Upper lobe of left lung (tissue), 6 donors: ENCODE data around the gene MAJIN. TPM values are rescaled to one million over a fixed set of nuclear protein-coding genes. Genes with fewer than 3 reads are reported as not detected.

Experiments
- ATAC-seq, 2 donors: fragments of 200-7000 bp; cut with Tn5 transposase; one replicate each; pipeline ENCODE4 v1.9.1; 2022; ENCODE audit warnings: mild to moderate bottlenecking in 2 of 2, moderate library complexity in 2 of 2; ENCODE audit not compliant: low FRiP score in 2 of 2
- DNase-seq, 2 donors: peaks; one replicate each; pipeline ENCODE4 v3.0.0-alpha.2; 2019 to 2020
- H3K27ac ChIP-seq, 4 donors: fragments of 200-600 bp; sonication (generic); one replicate each; pipeline ENCODE4 v1.5.1; 2016 to 2019
- H3K27me3 ChIP-seq, 4 donors: fragments of 200-600 bp; sonication (generic); one replicate each; pipeline ENCODE4 v1.5.1; 2017 to 2019
- H3K36me3 ChIP-seq, 4 donors: fragments of 200-600 bp; sonication (generic); one replicate each; pipeline ENCODE4 v1.5.1; 2016 to 2019
- H3K4me1 ChIP-seq, 4 donors: fragments of 200-600 bp; sonication (generic); one replicate each; pipeline ENCODE4 v1.5.1; 2018 to 2019
- H3K4me3 ChIP-seq, 4 donors: fragments of 200-600 bp; sonication (generic); one replicate each; pipeline ENCODE4 v1.5.1; 2017 to 2019; ENCODE audit warnings: mild to moderate bottlenecking in 2 of 4, moderate library complexity in 1 of 4
- H3K9me3 ChIP-seq, 4 donors: fragments of 200-600 bp; sonication (generic); one replicate each; pipeline ENCODE4 v1.5.1; 2018 to 2019
- CTCF ChIP-seq, 6 experiments: fragments of 450-650 bp in 4 of 6; fragments of 200-600 bp in 2 of 6; sonication (generic) in 2 of 6; IDR thresholded peaks; one replicate each; pipeline ENCODE4 v1.5.1; 2016 to 2019; ENCODE audit warnings: antibody characterized with exemption in 6 of 6
- EP300 ChIP-seq, 4 donors: sonication (generic); formaldehyde crosslinking; IDR thresholded peaks; one replicate each; pipeline ENCODE4 v1.5.1; 2017; ENCODE audit warnings: antibody characterized with exemption in 4 of 4, control low read depth in 2 of 4
- POLR2A ChIP-seq, 4 donors: fragments of 450-650 bp; IDR thresholded peaks; one replicate each; pipeline ENCODE4 v1.5.1; 2016 to 2017; ENCODE audit warnings: antibody characterized with exemption in 4 of 4, mild to moderate bottlenecking in 2 of 4
- POLR2AphosphoS5 ChIP-seq, 2 donors: sonication (generic); formaldehyde crosslinking; IDR thresholded peaks; one replicate each; pipeline ENCODE4 v1.5.1; 2017; ENCODE audit warnings: antibody characterized with exemption in 2 of 2
- WGBS, 2 donors: methylation state at CpG; one replicate each; pipeline ENCODE4 v1.1.5; 2017 to 2018; 5-methylcytosine and 5-hydroxymethylcytosine counted together
- total RNA-seq, 6 donors: library from RNA; depleted of rRNA in 4 of 6; stranded (reverse); fragments of >200 nt in 4 of 6; gene quantifications; one replicate each; pipeline versions ENCODE4 v1.1.0 to v1.2.1, GENCODE V29; 2016 to 2021
- donor health status: DM: no; HTN: no; CAD: no; lungs with moderate emphysema.
- donor health status: DM: no; HTN: yes; CAD: no; lungs with severe emphysema.

The MAJIN gene
- total RNA-seq, 6 donors from 2014 or later = 0.15 TPM; not detected in 5

DNA sequence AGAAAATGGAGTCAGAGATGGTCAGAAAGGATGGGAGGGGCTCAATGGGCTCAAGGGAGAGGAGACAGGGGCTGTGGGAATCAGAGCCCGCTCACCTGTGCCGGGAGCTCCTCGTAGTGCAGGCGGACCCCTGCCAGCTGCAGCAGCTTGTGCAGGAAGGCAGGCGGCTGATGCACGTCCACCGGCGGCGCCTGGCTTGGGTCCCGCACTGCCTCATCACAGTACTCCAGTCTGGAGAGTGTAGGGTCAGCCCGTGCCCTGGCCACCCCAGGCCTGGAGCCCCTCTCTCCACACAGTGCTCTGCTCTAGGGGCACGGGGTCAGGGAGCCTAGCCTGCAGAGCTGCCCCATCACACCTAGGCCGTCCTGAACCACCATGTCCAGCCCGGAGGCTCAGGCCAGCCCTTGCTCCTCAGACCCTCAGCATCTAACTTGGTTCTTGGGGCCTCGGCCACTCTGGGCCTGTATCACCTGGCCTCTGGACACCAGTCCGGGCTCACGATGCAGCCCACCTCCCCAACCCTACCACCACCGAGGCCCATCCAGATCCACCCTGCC is 58.7 kb downstream of the MAJIN start:
- TF ChIP-seq POLR2A (IDR thresholded peaks at IDR 0.05) (no peak), EP300 (IDR thresholded peaks at IDR 0.05) (no peak), POLR2AphosphoS5 (IDR thresholded peaks at IDR 0.05) (no peak), CTCF (IDR thresholded peaks at IDR 0.05) (no peak)

GRCh38 chr11:64911689-64912088 is 60.2 kb downstream of the MAJIN start:
- no peak for TF ChIP-seq POLR2AphosphoS5 (IDR thresholded peaks at IDR 0.05)
- WGBS, 2 donors = 92 to 100% methylated on average over 2 to 9 of the region's 9 CpGs
- Histone ChIP-seq H3K4me3 (no peak overlapping the region), H3K27ac (no peak overlapping the region), H3K9me3 (no peaks in the 10 kb centered on the region), H3K4me1 (peaks cover 9 to 14% (median 12%) of the 10 kb centered on the region in 4 donors), H3K36me3 (peaks cover 27 to 78% (median 75%) of the 10 kb centered on the region in 4 donors), H3K27me3 (no peaks in the 10 kb centered on the region)
- DNase-seq (no peak), ATAC-seq (no peak)

More for the DNA sequence above, 58.7 kb downstream of the MAJIN start:
- Histone ChIP-seq H3K4me3 (no peak overlapping the region), H3K4me1 (peaks cover 13 to 23% (median 17%) of the 10 kb centered on the region in 4 donors), H3K36me3 (peaks cover 14 to 63% (median 59%) of the 10 kb centered on the region in 4 donors), H3K9me3 (no peaks in the 10 kb centered on the region), H3K27ac (no peak overlapping the region), H3K27me3 (no peaks in the 10 kb centered on the region)
- WGBS, 2 donors = 90 to 92% methylated on average over 13 to 17 of the region's 18 CpGs
- ATAC-seq = no peak
- DNase-seq = peak in 1 of 2 donors; percentile 73

DNA sequence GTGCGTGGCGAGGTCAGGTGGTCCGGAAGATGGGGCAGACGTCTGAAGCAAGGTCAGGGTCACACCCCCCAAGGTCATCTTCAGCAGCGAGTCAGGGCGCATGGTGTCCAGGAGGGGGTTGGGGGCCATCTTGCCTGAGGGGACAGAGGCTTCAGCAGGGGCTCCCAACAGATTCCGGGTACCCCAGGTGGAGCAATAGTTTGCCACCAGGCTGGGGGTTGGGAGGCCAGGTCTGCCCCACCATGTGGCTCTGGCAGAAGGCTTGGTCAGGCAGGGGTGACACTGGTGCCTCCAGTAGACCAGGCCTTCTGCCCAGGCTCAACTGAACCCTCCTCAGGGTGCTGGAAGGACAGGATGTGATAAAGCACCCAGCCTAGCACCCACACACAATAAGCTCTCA is 60.8 kb downstream of the MAJIN start:
- TF ChIP-seq EP300 (IDR thresholded peaks at IDR 0.05) = no peak
- TF ChIP-seq POLR2AphosphoS5 (IDR thresholded peaks at IDR 0.05) = no peak
- no peak for TF ChIP-seq CTCF (IDR thresholded peaks at IDR 0.05)
- no peak for TF ChIP-seq POLR2A (IDR thresholded peaks at IDR 0.05)
- Histone ChIP-seq H3K4me1 (peaks cover 9 to 10% (median 10%) of the 10 kb centered on the region in 4 donors), H3K27ac (no peak overlapping the region), H3K9me3 (no peaks in the 10 kb centered on the region), H3K36me3 (peaks cover 28 to 84% (median 80%) of the 10 kb centered on the region in 4 donors), H3K4me3 (no peak overlapping the region), H3K27me3 (no peaks in the 10 kb centered on the region)
- 94 to 98% methylated on average over 7 of the region's 7 CpGs for WGBS, 2 donors
- DNase-seq = no peak
- no peak for ATAC-seq

DNA sequence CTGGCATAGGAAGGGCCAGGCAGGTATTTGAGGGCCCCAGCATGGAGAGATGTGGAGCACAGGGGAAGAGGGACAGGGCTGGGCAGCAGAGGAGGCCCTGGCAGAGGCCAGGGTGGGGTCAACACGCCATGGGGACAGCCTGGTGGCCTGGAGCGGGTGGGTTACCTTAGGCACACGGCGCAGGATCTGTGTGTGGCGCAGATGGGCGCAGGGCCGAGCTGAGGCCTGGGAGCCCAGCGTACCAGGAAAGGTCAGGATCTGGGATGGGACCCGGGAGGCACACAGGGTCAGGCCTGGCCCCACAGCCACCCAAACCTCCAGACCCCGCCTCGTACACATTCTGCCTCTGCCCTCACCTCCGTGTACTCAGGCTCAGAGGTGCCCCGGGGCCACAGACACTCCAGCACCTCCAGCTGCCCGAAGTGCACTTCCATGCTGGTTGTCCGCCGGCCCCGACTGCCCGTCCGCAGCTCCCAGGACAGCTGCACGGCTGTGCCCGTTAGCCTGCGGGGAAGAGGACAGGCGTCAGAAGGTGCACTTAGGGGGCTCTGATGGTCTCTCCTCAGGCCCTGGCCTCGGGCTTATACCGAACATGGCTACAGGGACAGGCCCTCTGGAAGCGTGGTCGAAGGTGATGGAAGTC is 61.3 kb downstream of the MAJIN start:
- WGBS, 2 donors = 96 to 97% methylated on average over 15 to 27 of the region's 27 CpGs
- H3K27ac ChIP-seq = no peak overlapping the region
- H3K27me3 ChIP-seq = no peaks in the 10 kb centered on the region
- ATAC-seq (no peak), DNase-seq (peak in 1 of 2 donors; percentile 73)
- no peak overlapping the region for H3K4me3 ChIP-seq
- H3K9me3 ChIP-seq = no peaks in the 10 kb centered on the region
- peaks cover 3 to 5% (median 4%) of the 10 kb centered on the region in 4 donors for H3K4me1 ChIP-seq
- peaks cover 28 to 89% (median 86%) of the 10 kb centered on the region in 4 donors for H3K36me3 ChIP-seq
- TF ChIP-seq POLR2A (IDR thresholded peaks at IDR 0.05) (no peak), EP300 (IDR thresholded peaks at IDR 0.05) (no peak), POLR2AphosphoS5 (IDR thresholded peaks at IDR 0.05) (no peak), CTCF (IDR thresholded peaks at IDR 0.05) (no peak)

DNA sequence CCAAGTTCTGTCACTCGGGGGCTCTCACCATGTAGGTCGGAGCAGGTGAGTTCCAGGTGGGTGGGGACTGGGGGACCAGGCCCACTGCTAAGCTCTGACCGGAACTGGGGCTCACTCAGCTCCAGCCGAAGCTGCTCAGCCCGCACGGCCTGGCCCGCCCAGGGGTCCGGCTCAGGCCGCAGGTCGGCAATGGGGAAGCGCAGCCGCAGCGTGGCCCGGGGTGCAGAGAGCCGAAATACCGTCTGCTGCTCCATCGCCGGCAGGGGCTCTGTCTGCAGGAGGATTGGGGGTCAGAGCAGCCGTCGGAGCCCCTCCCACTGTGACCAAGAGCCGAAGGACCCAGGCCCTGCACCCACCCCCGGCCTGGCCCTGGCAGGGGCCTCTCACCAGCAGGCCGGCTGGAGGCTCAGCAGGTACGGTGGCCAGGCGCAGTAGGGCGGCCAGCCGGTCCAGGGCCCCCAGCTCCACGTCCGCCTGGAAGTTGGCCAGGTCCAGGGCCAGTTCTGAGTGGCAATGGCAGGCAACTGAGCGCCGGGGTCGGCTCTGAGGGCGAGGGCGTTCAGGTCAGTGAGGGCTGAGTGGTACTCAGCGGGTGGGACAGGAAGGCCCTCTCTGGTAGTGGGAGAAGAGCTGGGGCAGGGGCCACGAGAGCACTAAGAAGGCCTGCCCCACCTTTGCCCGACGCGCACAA is 62.1 kb downstream of the MAJIN start:
- H3K4me1 ChIP-seq = no peaks in the 10 kb centered on the region
- no peak overlapping the region for H3K27ac ChIP-seq
- no peaks in the 10 kb centered on the region for H3K27me3 ChIP-seq
- WGBS, 2 donors = 91 to 94% methylated on average over 7 to 35 of the region's 39 CpGs
- H3K4me3 ChIP-seq = no peak overlapping the region
- peaks cover 30 to 97% (median 92%) of the 10 kb centered on the region in 4 donors for H3K36me3 ChIP-seq
- no peaks in the 10 kb centered on the region for H3K9me3 ChIP-seq
- ATAC-seq = no peak
- TF ChIP-seq CTCF (IDR thresholded peaks at IDR 0.05) (no peak), POLR2A (IDR thresholded peaks at IDR 0.05) (no peak), EP300 (IDR thresholded peaks at IDR 0.05) (no peak), POLR2AphosphoS5 (IDR thresholded peaks at IDR 0.05) (no peak)
- DNase-seq = peak in 1 of 2 donors; percentile 83
